ENCODE data around the gene PIK3R1. TPM values are rescaled to one million over a fixed set of nuclear protein-coding genes. Genes with fewer than 3 reads are reported as not detected.

Gene PIK3R1
- total RNA-seq, 1 experiment from 2014 or later = 47.8 TPM

GRCh38 chr5:68220914-68221313 is 5.4 kb downstream of the PIK3R1 start:
- ChIA-PET POLR2A (no interaction called here), CTCF (no interaction called here)
- Mint-ChIP-seq H3K4me3 (ENCODE audit: unreplicated experiment) (no peak overlapping the region), H3K4me1 (ENCODE audit: low read depth, unreplicated experiment) (peaks cover 56% of the 10 kb centered on the region), H3K9me3 (ENCODE audit: unreplicated experiment) (no peaks in the 10 kb centered on the region), H3K27ac (ENCODE audit: unreplicated experiment) (no peak overlapping the region), H3K27me3 (ENCODE audit: insufficient read depth, unreplicated experiment) (no peaks in the 10 kb centered on the region), H3K36me3 (ENCODE audit: insufficient read depth, unreplicated experiment) (peaks cover 34% of the 10 kb centered on the region)
- H3K9me3 ChIP-seq = peaks cover 4% of the 10 kb centered on the region; the same call in 1 of the 2 replicates
- no TSS peak for BruUV-seq (replicated peaks)
- intact Hi-C loops (cut with micrococcal nuclease; ENCODE audit: unreplicated experiment) = no loop called here
- no peaks in the 10 kb centered on the region; the same call in 1 of the 2 replicates for H3K36me3 ChIP-seq (ENCODE audit: control insufficient read depth, insufficient read depth, low read length)
- no peaks in the 10 kb centered on the region for H3K27me3 ChIP-seq (replicated peaks; ENCODE audit: control insufficient read depth, insufficient read depth, low read length)
- H3K4me3 ChIP-seq (ENCODE audit: low read depth, low read length) = no peak overlapping the region
- TF ChIP-seq CTCF (IDR thresholded peaks at IDR 0.05; ENCODE audit: insufficient read depth in 1 of 2, low read depth in 1 of 2, low read length in 1 of 2, severe bottlenecking in 1 of 2, unreplicated experiment in 1 of 2) = no peak
- no peak for DNase-seq
- H3K4me1 ChIP-seq = peaks cover 26% of the 10 kb centered on the region

GRCh38 chr5:68221488-68221887 is 5.9 kb downstream of the PIK3R1 start:
- peaks cover 61% of the 10 kb centered on the region for H3K4me1 Mint-ChIP-seq (ENCODE audit: low read depth, unreplicated experiment)

GRCh38 chr5:68222310-68222709 is 6.8 kb downstream of the PIK3R1 start:
- TF ChIP-seq CTCF (IDR thresholded peaks at IDR 0.05; ENCODE audit: insufficient read depth in 1 of 2, low read depth in 1 of 2, low read length in 1 of 2, severe bottlenecking in 1 of 2, unreplicated experiment in 1 of 2) = no peak
- Mint-ChIP-seq H3K9me3 (ENCODE audit: unreplicated experiment) (no peaks in the 10 kb centered on the region), H3K27me3 (ENCODE audit: insufficient read depth, unreplicated experiment) (no peaks in the 10 kb centered on the region), H3K36me3 (ENCODE audit: insufficient read depth, unreplicated experiment) (peaks cover 38% of the 10 kb centered on the region), H3K4me1 (ENCODE audit: low read depth, unreplicated experiment) (peaks cover 61% of the 10 kb centered on the region), H3K4me3 (ENCODE audit: unreplicated experiment) (no peak overlapping the region), H3K27ac (ENCODE audit: unreplicated experiment) (no peak overlapping the region)
- ChIA-PET POLR2A (no interaction called here), CTCF (no interaction called here)
- Histone ChIP-seq H3K9me3 (peaks cover 4% of the 10 kb centered on the region; the same call in 1 of the 2 replicates), H3K27me3 (replicated peaks; ENCODE audit: control insufficient read depth, insufficient read depth, low read length) (no peaks in the 10 kb centered on the region), H3K4me1 (peaks cover 26% of the 10 kb centered on the region), H3K4me3 (ENCODE audit: low read depth, low read length) (no peak overlapping the region), H3K36me3 (ENCODE audit: control insufficient read depth, insufficient read depth, low read length) (peaks cover 5% of the 10 kb centered on the region)
- BruUV-seq (replicated peaks) = no TSS peak
- intact Hi-C loops (cut with micrococcal nuclease; ENCODE audit: unreplicated experiment) = no loop called here
- no peak for DNase-seq

More at GRCh38 chr5:68221488-68221887, 5.9 kb downstream of the PIK3R1 start:
- H3K27ac Mint-ChIP-seq (ENCODE audit: unreplicated experiment) = no peak overlapping the region
- BruUV-seq (replicated peaks) = no TSS peak
- no peak overlapping the region for H3K4me3 Mint-ChIP-seq (ENCODE audit: unreplicated experiment)
- Histone ChIP-seq H3K4me3 (ENCODE audit: low read depth, low read length) (no peak overlapping the region), H3K36me3 (ENCODE audit: control insufficient read depth, insufficient read depth, low read length) (peaks cover 3% of the 10 kb centered on the region), H3K27me3 (replicated peaks; ENCODE audit: control insufficient read depth, insufficient read depth, low read length) (no peaks in the 10 kb centered on the region), H3K4me1 (peaks cover 26% of the 10 kb centered on the region), H3K9me3 (peaks cover 4% of the 10 kb centered on the region; the same call in 1 of the 2 replicates)
- TF ChIP-seq CTCF (IDR thresholded peaks at IDR 0.05; ENCODE audit: insufficient read depth in 1 of 2, low read depth in 1 of 2, low read length in 1 of 2, severe bottlenecking in 1 of 2, unreplicated experiment in 1 of 2) = no peak
- ChIA-PET POLR2A (no interaction called here), CTCF (no interaction called here)
- H3K9me3 Mint-ChIP-seq (ENCODE audit: unreplicated experiment) = no peaks in the 10 kb centered on the region
- H3K27me3 Mint-ChIP-seq (ENCODE audit: insufficient read depth, unreplicated experiment) = no peaks in the 10 kb centered on the region
- intact Hi-C loops (cut with micrococcal nuclease; ENCODE audit: unreplicated experiment) = no loop called here
- DNase-seq = no peak
- peaks cover 38% of the 10 kb centered on the region for H3K36me3 Mint-ChIP-seq (ENCODE audit: insufficient read depth, unreplicated experiment)
